ENCODE results near the gene HECTD3. TPM values are rescaled to one million over a fixed set of nuclear protein-coding genes. Genes with fewer than 3 reads are reported as not detected.

The HECTD3 gene
- total and polyA plus RNA-seq, 9 of the 15 experiments (the other 6 are each of a cell fraction or from before 2014, with no cell fraction given): 6.3 to 50.8 (median 18.9) TPM

GRCh38 chr1:45012639-45013278 lies 1.6 kb upstream of the HECTD3 start:
- Histone ChIP-seq H3K79me2 (ENCODE audit: control insufficient read depth, insufficient read depth, low read length) (peaks cover 51% of the 10 kb centered on the region), H3K27ac (ENCODE audit: extremely low read depth, low read depth, low read length) (peak overlapping the region; percentile 85), H3K4me2 (ENCODE audit: insufficient read depth, low read length) (peak overlapping the region; percentile 95), H3K36me3 (ENCODE audit: control insufficient read depth, insufficient read depth, low read length) (peaks cover 52% of the 10 kb centered on the region), H2AFZ (ENCODE audit: low read depth, low read length) (peak overlapping the region; percentile 45), H3K4me1 (replicated peaks in 1 of 2; ENCODE audit: control insufficient read depth in 2 of 2, insufficient read depth in 2 of 2, low read length in 2 of 2) (peaks cover 44 to 45% of the 10 kb centered on the region in 2 experiments), H3K9me3 (replicated peaks; ENCODE audit: control insufficient read depth, insufficient read depth, low read depth, low read length) (no peaks in the 10 kb centered on the region), H3K4me3 (peak overlapping the region; percentile 86), H3K9me1 (ENCODE audit: control insufficient read depth, insufficient read depth, low read length) (peaks cover 9% of the 10 kb centered on the region), H3K9ac (ENCODE audit: insufficient read depth in 1 of 2, low read depth in 2 of 2, low read length in 2 of 2) (peak overlapping the region; percentile 84 to 89), H4K20me1 (replicated peaks; ENCODE audit: control insufficient read depth, insufficient read depth, low read length) (peaks cover 24% of the 10 kb centered on the region; the same call in 1 of the 2 replicates), H3K27me3 (ENCODE audit: control insufficient read depth in 2 of 2, insufficient read depth in 2 of 2, low read length in 2 of 2) (no peaks in the 10 kb centered on the region)
- peak; percentile 96 to 100 (median 98) for DNase-seq (ENCODE audit: extremely low read depth in 1 of 4, low spot score in 3 of 4)
- WGBS (ENCODE audit: insufficient coverage, low coverage, missing lambda C conversion rate): 2% methylated on average over 21 of the region's 21 CpGs
- FAIRE-seq: peak; percentile 99
- no TSS peak for BruUV-seq (replicated peaks)
- CTCF ChIA-PET (ENCODE audit: low intra/inter-chr PET ratio): interaction anchor here (0.6 to 4.6 kb wide), 4 partner anchors 287 to 558 kb away, joined by 3 to 58 read pairs (median 23); no protein-coding TSS in a partner anchor
- ATAC-seq: peak; percentile 82
- intact Hi-C loops (cut with micrococcal nuclease): loop anchor here (1.0 to 10.0 kb wide), 8 partner anchors 26 to 562 kb away; partner anchors contain the start of genes DYNLT4, EIF2B3, RNU5D-1 and ZSWIM5
- in situ Hi-C loops (cut with MboI): loop anchor here (5.0 kb wide), 4 partner anchors 175 to 480 kb away; partner anchors contain the start of gene TESK2
- POLR2A ChIA-PET: interaction anchor here (0.6 to 8.7 kb wide), 57 partner anchors 9 to 538 kb away, joined by 3 to 113 read pairs (median 4); partner anchors contain the start of genes AKR1A1, BTBD19, EIF2B3 and MUTYH
- TF ChIP-seq BACH1 (tag; IDR thresholded peaks at IDR 0.05): no peak
- peak in 1 of 2 experiments; percentile 97 for TF ChIP-seq SIN3A (IDR thresholded peaks at IDR 0.05; ENCODE audit: borderline replicate concordance in 2 of 2, control insufficient read depth in 1 of 2, low read depth in 2 of 2, low read length in 2 of 2)
- peak; percentile 72 for TF ChIP-seq BHLHE40 (IDR thresholded peaks at IDR 0.05; ENCODE audit: low read length)
- peak in 1 of 2 experiments; percentile 86; a peak in 3 of 4 replicates for TF ChIP-seq UBTF (IDR thresholded peaks at IDR 0.05; ENCODE audit: borderline replicate concordance in 1 of 2, low read depth in 2 of 2, low read length in 2 of 2)
- TF ChIP-seq VEZF1 (CRISPR knock-in tag; IDR thresholded peaks at IDR 0.05): peak; percentile 90
- TF ChIP-seq MCM7 (IDR thresholded peaks at IDR 0.05): no peak
- TF ChIP-seq HMG20B (CRISPR knock-in tag; IDR thresholded peaks at IDR 0.05): no peak
- peak; percentile 44 for TF ChIP-seq RBBP5 (IDR thresholded peaks at IDR 0.05; ENCODE audit: borderline replicate concordance, insufficient read depth, low read length, poor library complexity, severe bottlenecking)
- peak; percentile 98 for TF ChIP-seq TAL1 (IDR thresholded peaks at IDR 0.05)
- no peak for TF ChIP-seq EHMT2 (IDR thresholded peaks at IDR 0.05)
- TF ChIP-seq ZNF609 (CRISPR knock-in tag; IDR thresholded peaks at IDR 0.05; ENCODE audit: borderline replicate concordance): no peak
